GM19395 (cell line): ENCODE results near the gene GAREM1.

ENCODE experiments used
- ATAC-seq: cut with Tn5 transposase; IDR thresholded peaks from one replicate; pipeline ENCODE4 v1.9.1; 2021; ENCODE audit warnings: mild to moderate bottlenecking, moderate library complexity; ENCODE audit not compliant: unreplicated experiment

Gene GAREM1

DNA sequence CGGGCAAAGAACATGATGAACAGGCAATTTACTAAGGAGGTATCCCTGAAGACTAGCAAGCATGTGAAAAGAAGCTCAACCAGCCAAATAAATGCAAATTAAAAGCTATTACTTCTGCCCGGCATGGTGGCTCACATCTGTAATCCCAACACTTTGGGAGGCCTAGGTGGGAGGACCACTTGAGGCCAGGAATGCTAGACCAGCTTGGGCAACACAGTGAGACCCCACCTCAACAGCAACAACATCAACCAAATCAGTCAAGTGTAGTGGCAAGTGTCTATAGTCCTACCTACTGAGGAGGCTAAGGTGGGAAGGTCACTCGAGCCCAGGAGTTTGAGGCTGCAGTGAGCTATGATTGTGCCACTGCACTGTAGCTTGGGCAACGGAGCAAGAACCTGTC lies 141.7 kb downstream of the GAREM1 start:
- ATAC-seq, result no peak

DNA sequence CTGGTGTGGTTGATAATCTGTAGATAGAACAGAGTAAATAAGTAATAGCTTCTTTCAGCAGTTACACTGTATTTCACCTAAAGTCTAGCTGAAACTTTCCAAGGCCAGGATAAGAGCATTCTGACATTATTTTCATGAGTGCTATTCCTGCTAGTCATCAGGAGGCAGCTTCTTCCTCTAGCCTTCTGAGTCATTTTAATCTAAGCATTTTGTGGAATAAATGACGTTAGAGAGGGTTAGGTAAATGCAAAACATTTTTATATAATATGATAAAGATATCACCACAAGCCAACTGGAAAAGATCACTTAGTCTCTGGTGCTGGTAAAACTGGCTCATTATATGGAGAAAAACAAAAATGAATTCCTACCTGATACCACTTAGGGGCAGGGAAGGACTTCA lies 142.3 kb downstream of the GAREM1 start:
- no peak for ATAC-seq

GRCh38 chr18:32326450-32327308 lies 144.0 kb downstream of the GAREM1 start:
- ATAC-seq, result no peak

DNA sequence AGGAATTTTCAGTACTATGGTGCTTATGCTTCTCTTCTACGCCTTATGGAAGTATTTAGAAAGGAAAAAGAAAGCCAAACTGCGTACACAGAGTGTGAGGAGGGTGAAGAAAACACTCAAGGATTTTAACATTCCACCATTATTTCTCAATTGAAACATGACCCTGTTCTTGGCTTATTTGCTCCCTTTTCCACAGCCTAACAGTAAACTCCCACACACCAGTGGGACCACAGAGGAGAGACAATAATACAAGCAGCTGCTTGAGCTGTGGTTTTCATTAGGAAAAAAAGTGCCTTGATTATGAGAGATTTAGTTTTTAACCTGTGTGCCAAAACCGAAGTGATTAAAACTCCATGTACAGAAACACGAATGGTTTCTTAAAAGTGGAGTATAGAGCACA lies 146.5 kb downstream of the GAREM1 start:
- ATAC-seq, result no peak

- ATAC-seq, result no peak
Observed at GRCh38 chr18:32321826-32322225, 148.9 kb downstream of the GAREM1 start.

DNA sequence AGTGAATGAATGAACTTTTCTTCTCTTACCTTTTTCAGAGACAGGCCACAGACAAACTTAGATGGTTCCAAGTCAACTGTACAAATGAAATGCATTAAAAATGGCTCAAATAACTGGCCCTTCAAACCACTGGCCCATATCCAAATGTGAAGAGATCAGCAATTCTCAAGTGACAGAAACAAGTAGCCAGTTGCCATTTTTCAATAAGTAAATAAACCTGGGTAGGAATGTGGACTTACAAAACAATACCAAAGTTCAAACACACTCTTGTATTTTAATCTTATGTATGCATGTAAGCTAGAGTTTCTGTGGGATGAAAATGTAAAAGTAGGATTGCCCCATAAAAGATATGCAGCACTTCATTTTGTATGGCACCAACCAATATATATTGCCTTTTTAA lies 151.6 kb downstream of the GAREM1 start:
- ATAC-seq, result no peak

DNA sequence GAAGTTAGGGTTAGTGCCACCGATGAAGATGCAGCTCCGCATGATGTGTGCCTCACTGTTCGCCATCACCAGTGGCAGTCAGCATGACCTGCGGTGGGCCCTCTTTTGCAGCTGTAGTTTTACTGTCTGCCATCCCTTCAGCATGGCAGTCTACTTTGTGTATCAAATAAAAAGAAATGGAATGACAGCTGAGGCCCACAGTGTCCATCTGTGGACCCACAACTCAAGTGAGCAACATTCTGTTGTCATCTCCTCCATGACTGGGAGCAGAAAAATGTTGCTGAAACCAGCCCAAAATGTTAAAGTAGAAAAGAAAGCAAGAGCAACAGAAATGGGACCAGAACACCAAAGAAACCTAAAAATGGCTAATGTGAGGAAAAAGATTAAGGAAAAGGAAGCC lies 152.1 kb downstream of the GAREM1 start:
- no peak for ATAC-seq

- ATAC-seq, result no peak
Observed at GRCh38 chr18:32317651-32318050, 153.0 kb downstream of the GAREM1 start.

GRCh38 chr18:32315881-32316280 lies 154.8 kb downstream of the GAREM1 start:
- ATAC-seq, result no peak

DNA sequence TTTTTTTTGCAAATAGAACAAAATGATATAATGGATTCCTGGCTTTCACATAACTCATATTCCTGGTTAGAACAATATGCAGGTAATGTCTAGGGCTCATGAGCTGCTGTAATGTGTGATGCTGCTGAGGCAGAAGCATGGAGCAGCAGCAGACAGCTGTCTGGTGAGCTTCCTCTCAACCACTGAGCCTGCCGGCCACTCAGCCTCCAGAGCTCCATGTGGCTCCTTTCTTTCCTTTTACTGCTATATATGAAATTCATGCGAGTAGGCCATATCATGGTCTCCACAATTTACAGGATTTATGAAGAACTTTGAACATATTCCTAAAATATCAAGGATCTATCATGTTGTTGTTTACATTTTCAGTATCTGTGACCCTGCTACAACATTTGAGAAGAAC lies 159.9 kb downstream of the GAREM1 start:
- ATAC-seq, result no peak

- ATAC-seq, result no peak
Observed at GRCh38 chr18:32310101-32310500, 160.6 kb downstream of the GAREM1 start.

- ATAC-seq, result no peak
Observed at GRCh38 chr18:32308493-32309120, 162.1 kb downstream of the GAREM1 start.

- ATAC-seq, result no peak
Observed at GRCh38 chr18:32303400-32303799, 167.3 kb downstream of the GAREM1 start.

GRCh38 chr18:32302806-32303205 lies 167.9 kb downstream of the GAREM1 start:
- no peak for ATAC-seq

- peak; percentile 87 for ATAC-seq
Observed at GRCh38 chr18:32301976-32302743, 168.5 kb downstream of the GAREM1 start.

DNA sequence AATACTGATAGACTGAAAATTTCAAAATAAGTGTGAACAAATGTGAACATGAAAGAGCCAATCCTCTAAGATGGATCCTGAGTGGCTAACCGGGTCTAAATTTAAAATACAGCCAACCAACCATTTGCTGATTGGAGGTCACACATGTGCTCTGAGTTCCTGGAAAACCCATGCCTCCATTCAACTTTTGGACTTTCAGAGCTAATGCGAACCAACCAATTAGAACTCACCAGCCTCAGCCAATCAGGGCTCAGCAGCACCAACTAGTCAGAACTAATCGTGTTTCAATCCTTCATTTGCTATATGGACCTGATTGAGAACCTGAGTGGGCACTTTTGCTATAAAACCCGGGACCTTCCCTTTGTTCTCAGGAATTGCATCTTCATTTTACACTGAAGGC lies 169.3 kb downstream of the GAREM1 start:
- ATAC-seq, result no peak

- ATAC-seq, result no peak
Observed at GRCh38 chr18:32300914-32301313, 169.8 kb downstream of the GAREM1 start.

DNA sequence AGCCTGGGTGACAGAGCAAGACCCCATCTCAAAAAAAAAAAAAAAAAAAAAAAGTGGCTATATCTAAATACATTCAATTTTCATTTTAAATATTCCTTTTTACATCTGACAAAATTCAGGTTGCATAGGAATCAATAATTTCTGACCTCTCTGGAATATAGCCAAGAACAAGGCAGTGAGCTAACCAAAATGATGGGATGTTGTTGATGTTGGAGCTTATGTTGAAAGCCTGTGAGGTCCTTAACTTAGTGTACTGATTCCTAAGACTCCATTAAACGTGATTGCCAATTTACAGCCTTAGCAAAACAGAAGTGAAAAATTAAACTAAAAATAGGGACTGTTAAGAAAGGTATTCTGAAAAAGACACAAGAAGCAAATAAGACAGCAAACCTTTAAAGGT lies 171.2 kb downstream of the GAREM1 start:
- no peak for ATAC-seq

DNA sequence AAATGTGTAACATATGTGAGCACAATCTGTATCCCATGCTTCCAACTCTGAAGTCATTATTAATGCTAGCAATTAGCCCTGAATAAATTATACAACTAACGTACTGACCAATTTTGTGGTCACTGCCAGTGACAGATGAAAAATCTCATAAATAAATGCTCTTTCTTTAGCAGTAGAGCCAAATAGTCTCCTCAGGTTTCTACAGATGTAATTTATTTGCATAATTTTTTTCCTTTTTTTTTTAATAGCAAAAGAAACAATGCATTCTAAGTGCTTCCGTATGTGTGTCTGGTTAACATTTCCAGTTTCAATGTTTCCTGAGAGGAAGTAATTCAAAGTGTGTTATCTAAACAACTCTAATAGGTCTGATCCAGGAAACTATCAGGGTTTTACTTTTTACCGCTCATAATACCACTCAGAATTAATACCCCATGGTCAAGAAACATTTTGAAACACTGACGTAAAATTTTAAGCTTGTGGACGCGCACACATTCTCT lies 172.5 kb downstream of the GAREM1 start:
- no peak for ATAC-seq

DNA sequence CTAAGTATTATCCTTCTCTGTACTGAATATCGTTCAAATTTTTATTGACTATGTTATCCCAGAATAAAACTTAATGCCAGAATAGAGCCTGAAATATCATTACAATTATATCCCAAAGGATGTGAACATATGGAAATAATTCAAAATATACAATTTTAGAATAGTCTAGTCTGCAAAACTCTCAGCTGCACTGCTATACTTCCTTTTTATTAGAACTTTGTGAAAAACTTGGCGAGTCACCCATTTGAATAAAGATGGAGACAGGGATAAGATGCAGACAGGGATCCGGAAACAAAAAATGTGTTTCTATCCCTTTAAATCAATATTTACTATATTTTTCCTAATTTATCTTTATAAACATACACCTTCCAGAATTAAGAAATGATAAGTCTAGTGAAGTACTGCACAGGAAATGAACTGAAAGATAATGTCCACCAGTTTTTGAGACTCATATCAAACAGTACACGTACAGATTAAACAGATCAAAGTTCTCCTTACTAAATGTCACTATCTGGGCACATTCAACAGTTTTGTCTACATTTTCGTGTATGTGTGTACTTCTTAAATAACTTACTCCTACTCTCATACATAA lies 173.0 kb downstream of the GAREM1 start:
- ATAC-seq, result no peak

GRCh38 chr18:32296851-32297250 lies 173.8 kb downstream of the GAREM1 start:
- ATAC-seq, result no peak
